Type B pancreatic cell (in vitro differentiated cells): ENCODE results near the gene RAB4B. TPM values are rescaled to one million over a fixed set of nuclear protein-coding genes. Genes with fewer than 3 reads are reported as not detected.

ENCODE experiments used
- DNase-seq: peaks from one replicate; pipeline ENCODE4 v3.0.0; 2021; ENCODE audit warnings: mixed read lengths; ENCODE audit not compliant: unreplicated experiment; ENCODE audit errors: extremely low spot score
- H3K27ac Mint-ChIP-seq: 2 replicates; pipeline ENCODE4 v1.8.0; 2021; ENCODE audit warnings: mild to moderate bottlenecking, mixed read lengths
- H3K27me3 Mint-ChIP-seq: 2 replicates; pipeline ENCODE4 v1.8.0; 2021; ENCODE audit warnings: mixed read lengths
- H3K36me3 Mint-ChIP-seq: 2 replicates; pipeline ENCODE4 v1.8.0; 2021; ENCODE audit warnings: mixed read lengths
- H3K4me1 Mint-ChIP-seq: one replicate; pipeline ENCODE4 v1.8.0; 2021; ENCODE audit warnings: mixed read lengths; ENCODE audit not compliant: unreplicated experiment
- H3K4me3 Mint-ChIP-seq: 2 replicates; pipeline ENCODE4 v1.8.0; 2021; ENCODE audit warnings: mild to moderate bottlenecking, mixed read lengths
- H3K9me3 Mint-ChIP-seq: 2 replicates; pipeline ENCODE4 v1.8.0; 2021; ENCODE audit warnings: mixed read lengths
- total RNA-seq: library from RNA; stranded (reverse); gene quantifications from 2 replicates; pipeline ENCODE4 v1.2.1, GENCODE V29; 2021; ENCODE audit warnings: low replicate concordance
- TF ChIP-seq, protein P1 (sequence below): fragments of 200-600 bp; sonication (generic); conservative IDR thresholded peaks from 2 replicates; pipeline ENCODE4 v1.5.0; 2021; ENCODE audit warnings: antibody characterized with exemption, mild to moderate bottlenecking

RAB4B gene
- total RNA-seq, 1 donor from 2014 or later: 10.4 TPM

DNA sequence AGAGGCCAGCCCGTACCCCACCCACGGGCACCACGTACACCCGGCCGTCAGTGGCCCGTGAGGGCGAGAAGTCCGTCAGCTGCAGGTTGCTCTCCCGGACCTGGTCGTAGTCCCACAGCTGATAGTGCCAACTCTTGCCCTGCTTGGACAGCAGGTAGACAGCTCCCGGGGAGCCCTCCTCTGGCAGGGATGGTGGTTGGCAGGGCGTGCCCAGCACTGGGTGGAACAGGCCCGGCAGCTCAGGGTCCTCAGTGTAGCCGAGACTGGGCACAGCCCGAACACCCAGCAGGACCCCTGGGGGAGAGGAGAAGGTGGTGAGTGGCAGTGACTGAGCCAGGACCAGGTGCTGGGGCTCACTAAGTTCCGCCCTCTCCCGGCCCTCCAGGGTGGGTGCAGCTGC is 35.6 kb upstream of the RAB4B start:
- Mint-ChIP-seq H3K36me3 (peaks cover 4% of the 10 kb centered on the region), H3K4me1 (peaks cover 7% of the 10 kb centered on the region), H3K9me3 (no peaks in the 10 kb centered on the region), H3K27me3 (no peaks in the 10 kb centered on the region), H3K27ac (no peak overlapping the region), H3K4me3 (no peak overlapping the region)
- TF ChIP-seq, protein P1, sequence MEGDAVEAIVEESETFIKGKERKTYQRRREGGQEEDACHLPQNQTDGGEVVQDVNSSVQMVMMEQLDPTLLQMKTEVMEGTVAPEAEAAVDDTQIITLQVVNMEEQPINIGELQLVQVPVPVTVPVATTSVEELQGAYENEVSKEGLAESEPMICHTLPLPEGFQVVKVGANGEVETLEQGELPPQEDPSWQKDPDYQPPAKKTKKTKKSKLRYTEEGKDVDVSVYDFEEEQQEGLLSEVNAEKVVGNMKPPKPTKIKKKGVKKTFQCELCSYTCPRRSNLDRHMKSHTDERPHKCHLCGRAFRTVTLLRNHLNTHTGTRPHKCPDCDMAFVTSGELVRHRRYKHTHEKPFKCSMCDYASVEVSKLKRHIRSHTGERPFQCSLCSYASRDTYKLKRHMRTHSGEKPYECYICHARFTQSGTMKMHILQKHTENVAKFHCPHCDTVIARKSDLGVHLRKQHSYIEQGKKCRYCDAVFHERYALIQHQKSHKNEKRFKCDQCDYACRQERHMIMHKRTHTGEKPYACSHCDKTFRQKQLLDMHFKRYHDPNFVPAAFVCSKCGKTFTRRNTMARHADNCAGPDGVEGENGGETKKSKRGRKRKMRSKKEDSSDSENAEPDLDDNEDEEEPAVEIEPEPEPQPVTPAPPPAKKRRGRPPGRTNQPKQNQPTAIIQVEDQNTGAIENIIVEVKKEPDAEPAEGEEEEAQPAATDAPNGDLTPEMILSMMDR: no peak
- DNase-seq: no peak

DNA sequence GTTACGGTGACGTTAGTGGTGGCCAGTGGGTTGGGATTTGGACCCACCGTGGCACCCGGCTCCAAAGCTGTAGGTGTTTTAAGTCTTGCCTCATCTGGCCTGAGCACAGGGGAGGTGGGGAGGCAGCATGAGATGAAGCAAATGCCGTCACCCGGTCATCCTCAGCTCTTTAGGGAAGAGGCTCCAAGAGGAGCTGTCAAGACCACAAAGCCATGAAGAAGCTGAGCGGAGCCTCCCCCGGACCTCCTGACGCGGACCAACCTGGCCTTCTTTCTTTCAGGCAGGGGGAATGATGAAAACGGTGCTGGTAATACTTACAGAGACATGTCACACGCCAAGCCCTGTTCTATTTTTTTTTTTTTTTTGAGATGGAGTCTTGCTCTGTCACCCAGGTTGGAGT is 35.2 kb upstream of the RAB4B start:
- no peaks in the 10 kb centered on the region for H3K27me3 Mint-ChIP-seq
- peaks cover 7% of the 10 kb centered on the region for H3K4me1 Mint-ChIP-seq
- H3K36me3 Mint-ChIP-seq: peaks cover 4% of the 10 kb centered on the region
- H3K27ac Mint-ChIP-seq: no peak overlapping the region
- H3K4me3 Mint-ChIP-seq: no peak overlapping the region
- H3K9me3 Mint-ChIP-seq: no peaks in the 10 kb centered on the region
- TF ChIP-seq, protein P1: no peak
- DNase-seq: no peak

DNA sequence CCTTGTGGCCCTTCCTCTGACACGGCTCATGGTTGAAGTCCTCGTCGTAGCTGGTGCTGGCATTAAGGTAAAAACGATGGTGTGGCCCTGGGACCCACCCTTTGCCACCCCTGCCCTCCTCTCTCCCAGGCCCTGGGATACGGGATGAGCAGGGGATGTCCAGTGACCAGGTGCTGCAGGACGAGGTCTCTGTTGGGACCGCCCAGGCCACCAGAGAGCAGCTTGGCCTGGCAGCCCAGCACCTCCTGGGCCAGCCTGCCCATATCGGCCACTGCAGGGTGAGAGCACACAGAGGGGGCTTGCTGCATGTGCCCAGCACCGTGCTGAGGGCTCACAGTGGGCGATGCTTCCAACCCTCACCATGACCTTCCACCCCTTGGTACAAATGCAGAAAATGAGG is 34.1 kb upstream of the RAB4B start:
- H3K4me1 Mint-ChIP-seq: peaks cover 12% of the 10 kb centered on the region
- TF ChIP-seq, protein P1: no peak
- no peaks in the 10 kb centered on the region for H3K9me3 Mint-ChIP-seq
- peaks cover under 1% of the 10 kb centered on the region for H3K36me3 Mint-ChIP-seq
- no peak overlapping the region for H3K4me3 Mint-ChIP-seq
- H3K27ac Mint-ChIP-seq: no peak overlapping the region
- no peaks in the 10 kb centered on the region for H3K27me3 Mint-ChIP-seq
- no peak for DNase-seq

DNA sequence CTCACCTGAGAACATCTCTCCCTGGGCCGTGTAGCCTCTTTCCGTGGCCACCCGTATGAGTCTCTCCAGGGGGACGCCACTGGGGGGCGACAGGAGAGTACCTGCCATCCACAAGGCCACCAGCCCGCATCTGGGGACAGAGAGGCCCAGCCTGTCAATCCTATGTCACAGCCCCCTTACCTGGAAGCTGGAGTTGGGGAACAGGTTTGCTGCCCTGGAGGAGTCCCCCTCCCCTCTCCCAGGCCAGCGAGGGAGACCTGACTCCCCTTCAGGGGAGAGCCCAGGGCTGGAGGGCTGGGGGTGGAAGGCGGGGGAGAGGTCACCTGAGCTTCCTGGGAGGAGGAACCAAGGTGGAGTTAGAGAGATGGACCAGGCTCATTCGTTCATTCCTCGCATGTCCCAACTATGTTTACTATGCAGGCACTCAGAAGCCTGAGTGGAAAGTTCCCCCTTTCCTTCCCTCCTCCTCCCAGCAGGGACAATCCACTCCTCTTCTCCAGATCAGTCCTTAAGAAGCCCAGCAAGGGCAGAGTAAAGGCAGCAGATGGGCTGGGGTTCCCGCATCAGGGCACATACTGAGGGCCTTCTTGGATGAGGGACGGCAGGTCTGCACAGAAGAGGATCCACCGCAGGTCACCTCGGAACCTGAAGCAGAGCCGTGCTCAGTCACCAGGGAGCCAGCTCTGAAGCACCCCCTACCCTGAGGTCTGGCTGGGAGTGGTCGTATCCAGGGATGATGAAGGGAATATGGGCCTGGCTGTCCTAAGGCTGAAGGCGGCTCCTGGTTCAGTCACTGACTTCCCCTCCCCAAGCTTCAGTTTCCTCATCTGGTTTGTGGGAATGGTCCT is 33.3 kb upstream of the RAB4B start:
- H3K27ac Mint-ChIP-seq: peak overlapping the region; percentile 53
- no peaks in the 10 kb centered on the region for H3K27me3 Mint-ChIP-seq
- peaks cover 15% of the 10 kb centered on the region for H3K4me1 Mint-ChIP-seq
- H3K36me3 Mint-ChIP-seq: no peaks in the 10 kb centered on the region
- TF ChIP-seq, protein P1: peak; percentile 30
- no peaks in the 10 kb centered on the region for H3K9me3 Mint-ChIP-seq
- H3K4me3 Mint-ChIP-seq: no peak overlapping the region
- DNase-seq: no peak

DNA sequence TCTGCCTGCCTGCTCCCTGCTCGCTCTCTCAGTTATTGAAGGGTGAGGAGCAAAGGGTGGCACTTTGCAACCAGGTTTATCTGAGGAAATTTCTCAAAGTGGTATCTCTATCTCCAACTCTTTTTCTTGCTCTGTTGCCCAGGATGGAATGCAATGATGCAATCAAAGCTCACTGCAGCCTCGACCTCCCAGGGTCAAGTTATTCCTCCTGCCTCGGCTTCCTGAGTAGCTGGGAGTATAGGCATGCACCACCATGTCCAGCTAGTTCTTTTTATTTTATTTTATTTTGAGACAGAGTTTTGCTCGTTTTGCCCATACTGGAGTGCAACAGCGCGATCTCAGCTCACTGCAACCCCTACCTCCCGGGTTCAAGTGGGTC is 32.7 kb upstream of the RAB4B start:
- DNase-seq: no peak
- Mint-ChIP-seq H3K27me3 (no peaks in the 10 kb centered on the region), H3K36me3 (no peaks in the 10 kb centered on the region), H3K27ac (peak overlapping the region; percentile 53), H3K9me3 (no peaks in the 10 kb centered on the region), H3K4me1 (peaks cover 21% of the 10 kb centered on the region), H3K4me3 (no peak overlapping the region)
- TF ChIP-seq, protein P1: no peak
